Measurements from ENCODE around the gene GADD45A.

DNA sequence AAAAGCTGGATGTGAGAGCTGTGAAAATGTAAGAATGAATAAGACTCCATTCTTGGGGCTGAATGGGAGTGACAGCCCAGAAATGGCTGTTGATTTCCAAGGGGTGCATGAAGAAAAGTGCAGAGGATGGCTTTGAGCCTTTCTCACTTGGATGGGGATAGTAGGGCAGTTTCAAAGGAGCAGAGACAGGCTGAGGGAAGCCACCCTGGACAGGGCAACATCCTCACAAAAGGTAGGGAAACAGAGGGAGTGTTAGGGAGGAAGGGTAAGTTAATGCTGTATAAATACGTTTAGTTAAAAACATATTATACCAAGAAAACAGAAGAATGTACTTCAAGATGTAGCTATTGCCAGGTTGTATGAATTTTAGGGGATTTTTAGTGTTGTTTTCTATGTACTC is 38.1 kb downstream of the GADD45A start:
- TF ChIP-seq GATA3 (IDR thresholded peaks at IDR 0.05; ENCODE audit: borderline replicate concordance) = no peak
- TF ChIP-seq, protein P1, sequence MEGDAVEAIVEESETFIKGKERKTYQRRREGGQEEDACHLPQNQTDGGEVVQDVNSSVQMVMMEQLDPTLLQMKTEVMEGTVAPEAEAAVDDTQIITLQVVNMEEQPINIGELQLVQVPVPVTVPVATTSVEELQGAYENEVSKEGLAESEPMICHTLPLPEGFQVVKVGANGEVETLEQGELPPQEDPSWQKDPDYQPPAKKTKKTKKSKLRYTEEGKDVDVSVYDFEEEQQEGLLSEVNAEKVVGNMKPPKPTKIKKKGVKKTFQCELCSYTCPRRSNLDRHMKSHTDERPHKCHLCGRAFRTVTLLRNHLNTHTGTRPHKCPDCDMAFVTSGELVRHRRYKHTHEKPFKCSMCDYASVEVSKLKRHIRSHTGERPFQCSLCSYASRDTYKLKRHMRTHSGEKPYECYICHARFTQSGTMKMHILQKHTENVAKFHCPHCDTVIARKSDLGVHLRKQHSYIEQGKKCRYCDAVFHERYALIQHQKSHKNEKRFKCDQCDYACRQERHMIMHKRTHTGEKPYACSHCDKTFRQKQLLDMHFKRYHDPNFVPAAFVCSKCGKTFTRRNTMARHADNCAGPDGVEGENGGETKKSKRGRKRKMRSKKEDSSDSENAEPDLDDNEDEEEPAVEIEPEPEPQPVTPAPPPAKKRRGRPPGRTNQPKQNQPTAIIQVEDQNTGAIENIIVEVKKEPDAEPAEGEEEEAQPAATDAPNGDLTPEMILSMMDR (IDR thresholded peaks at IDR 0.05) = no peak
- TF ChIP-seq POLR2A (IDR thresholded peaks at IDR 0.05; ENCODE audit: low read length) = no peak
- TF ChIP-seq CHD4 (IDR thresholded peaks at IDR 0.05; ENCODE audit: borderline replicate concordance) = no peak
- no peak for TF ChIP-seq EHMT2 (IDR thresholded peaks at IDR 0.05; ENCODE audit: low read depth)
- TF ChIP-seq BHLHE40 (IDR thresholded peaks at IDR 0.05; ENCODE audit: low read depth, low read length) = no peak

Measured in A549 (cell line).